ENCODE data around the gene FBXO3.
"Not testable (repeated sequence)": the region's sequence is repeated elsewhere in the genome, so short reads cannot be mapped to it uniquely, and the experiment has no call there.

Gene FBXO3

DNA sequence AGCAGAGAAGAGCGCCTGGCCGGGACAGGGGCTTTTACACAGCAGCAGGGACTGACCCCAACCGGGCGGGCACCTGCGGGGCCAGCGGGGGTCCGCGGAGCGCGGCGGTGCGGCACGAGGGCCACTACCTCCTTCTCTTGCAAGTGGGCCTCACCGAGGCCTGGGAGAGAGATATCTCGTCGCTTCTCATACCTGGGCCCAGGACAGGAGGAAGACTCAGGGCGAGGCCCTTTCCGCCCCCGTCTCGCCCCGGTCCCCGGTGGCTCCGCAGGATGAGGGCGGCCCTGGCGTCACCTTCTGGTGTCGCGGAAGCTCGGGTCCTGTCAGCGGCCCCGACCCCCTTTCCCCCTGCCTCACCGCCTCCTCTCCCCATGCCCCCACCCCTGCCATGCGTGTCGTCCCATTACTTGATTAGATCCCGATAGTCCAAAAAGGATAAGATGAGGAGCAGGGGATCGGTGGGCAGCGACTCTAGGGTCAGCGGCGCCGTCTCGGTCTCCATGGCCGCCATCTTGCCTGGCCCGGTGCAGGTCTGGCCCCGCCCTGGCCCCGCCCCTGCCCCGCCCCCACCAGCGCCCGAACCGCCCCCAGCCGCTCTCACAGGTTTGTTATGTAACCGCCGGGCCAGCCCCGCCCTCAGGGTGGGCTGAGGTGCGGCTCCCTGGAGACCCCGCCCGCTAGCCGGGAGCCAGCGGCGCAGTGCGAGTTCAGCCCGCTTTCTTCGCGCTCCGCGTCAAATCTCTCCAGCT is at the start of gene FBXO3:
FBXO3 (minus strand) TSS at position 534 of the 749 bp plus-strand sequence; CDS start at position 511, 23 bp downstream.
- peak; percentile 46 for DNase-seq

- not testable (repeated sequence) for DNase-seq
Observed at GRCh38 chr11:33822981-33823380, 48.7 kb upstream of the FBXO3 start.

- no peak for DNase-seq
Observed at GRCh38 chr11:33819278-33820035, 45.1 kb upstream of the FBXO3 start.

DNA sequence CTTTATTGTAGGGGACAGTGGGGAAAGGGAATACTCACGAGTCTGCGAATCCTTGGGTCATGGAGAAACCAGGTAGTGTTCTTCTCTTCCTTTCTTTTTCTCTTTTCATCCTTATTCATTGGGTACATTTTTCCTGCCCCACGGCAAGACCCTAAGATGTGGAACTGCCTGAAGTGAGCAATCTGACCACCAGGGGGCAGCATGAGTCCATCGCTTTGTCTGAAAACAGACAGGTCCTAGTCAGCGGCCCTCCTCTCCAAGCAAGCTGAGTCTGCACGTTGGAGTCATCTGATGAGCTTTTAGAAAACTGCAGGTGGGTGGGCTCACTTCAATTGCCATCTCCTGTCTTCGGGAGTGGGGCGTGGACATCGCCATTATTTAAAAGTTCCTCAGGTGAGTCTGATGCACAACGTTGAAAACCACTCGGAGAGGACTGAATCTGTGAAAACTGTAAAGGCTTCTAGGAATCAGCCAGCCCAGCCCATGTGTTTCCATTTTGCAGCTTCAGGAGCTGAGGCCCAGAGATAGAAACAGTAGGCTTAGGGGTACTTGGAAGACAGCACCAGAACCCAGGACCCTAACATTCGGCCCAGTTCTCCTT is 34.0 kb upstream of the FBXO3 start:
- peak; percentile 54 for DNase-seq

GRCh38 chr11:33804471-33804870 is 30.2 kb upstream of the FBXO3 start:
- DNase-seq, result no peak

DNA sequence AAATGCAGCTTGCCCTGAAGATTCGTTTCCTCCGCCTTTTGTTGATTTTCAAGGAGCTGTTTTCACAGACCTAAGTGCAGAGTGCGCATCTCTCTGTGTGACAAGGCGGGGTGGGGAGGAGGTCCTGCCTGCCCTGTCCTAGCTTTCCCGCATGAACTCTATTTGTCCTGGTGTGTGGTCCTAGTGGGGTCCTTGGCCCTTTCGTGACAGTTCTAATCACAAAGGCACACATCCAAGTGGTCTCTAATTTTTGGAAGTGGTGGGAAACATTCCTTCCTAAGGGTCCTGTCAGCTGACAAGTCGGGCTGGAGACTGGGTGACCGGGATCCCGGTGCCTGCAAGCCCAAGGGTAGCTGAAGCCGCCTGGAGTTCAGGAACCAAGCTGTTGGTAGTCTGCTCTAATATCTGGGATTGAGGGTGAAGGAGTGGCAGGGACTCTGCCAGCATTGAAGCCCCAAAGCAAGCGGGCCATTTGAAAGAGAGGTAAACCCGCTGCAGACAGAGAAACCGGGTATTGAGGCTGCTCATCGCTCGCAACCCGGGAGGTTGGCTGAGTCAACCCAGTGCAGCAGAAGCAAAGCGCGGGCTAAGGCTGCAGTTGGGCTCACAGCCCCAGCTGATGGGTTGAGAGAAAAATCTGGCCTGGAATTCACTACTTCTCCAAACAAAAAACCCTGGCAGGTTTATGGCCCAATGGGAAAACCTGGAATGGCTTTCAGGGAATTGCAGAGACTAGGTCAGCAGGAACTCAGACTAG is 28.1 kb upstream of the FBXO3 start:
- peak; percentile 91 for DNase-seq

DNA sequence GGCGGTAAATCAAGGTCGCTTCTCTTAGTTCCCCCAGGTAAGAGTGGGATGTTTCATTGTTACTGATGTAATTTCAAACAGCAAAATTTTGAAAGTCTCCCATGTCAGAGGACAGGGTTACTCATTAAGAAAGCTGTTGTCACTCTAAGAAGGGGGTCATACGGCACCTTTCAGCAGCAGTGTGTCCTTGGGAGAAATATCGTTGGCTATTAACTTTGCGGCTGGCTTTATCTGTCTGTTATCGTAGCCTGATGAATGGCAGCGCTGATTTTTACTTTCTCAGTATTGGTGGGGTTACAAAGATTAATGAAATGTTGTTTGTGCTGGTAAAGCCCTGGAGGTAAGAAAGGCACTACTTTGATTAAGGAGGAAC is 27.5 kb upstream of the FBXO3 start:
- no peak for DNase-seq

- no peak for DNase-seq
Observed at GRCh38 chr11:33797879-33798278, 23.6 kb upstream of the FBXO3 start.

DNA sequence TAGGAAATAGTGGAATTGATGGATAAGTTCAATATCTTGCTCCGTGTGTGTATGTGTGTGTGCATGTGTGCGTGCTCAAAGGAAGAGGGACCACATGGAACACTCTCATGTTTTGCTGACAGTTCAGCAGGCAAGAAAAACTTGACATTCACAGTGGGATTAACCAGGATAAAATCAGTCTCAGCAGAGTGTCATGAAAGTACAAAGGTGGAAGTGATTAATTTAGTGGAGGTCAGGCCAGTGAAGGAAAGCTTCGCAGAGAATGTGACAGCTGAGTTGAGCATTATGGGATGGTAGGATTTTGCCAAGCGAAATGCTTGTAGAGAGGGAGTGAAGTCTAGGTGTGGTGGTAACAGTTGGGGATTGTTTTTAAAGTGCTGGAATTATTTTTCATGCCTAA is 15.7 kb upstream of the FBXO3 start:
- no peak for DNase-seq

DNA sequence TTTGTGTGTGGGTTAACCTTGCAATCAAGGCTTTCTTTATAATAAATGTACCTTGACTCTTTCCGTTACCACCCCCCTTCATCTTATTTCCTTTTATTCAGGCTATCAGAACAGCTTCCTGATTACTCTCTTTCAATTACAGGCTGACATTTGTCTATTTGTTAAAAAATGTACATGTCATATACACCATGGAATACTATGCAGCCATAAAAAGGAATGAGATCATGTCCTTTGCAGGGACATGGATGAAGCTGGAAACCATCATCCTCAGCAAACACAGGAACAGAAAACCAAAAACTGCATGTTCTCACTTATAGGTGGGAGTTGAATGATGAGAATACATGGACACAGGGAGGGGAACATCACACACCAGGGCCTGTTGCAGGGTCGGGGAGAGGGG is 13.8 kb upstream of the FBXO3 start:
- DNase-seq, result not testable (repeated sequence)

GRCh38 chr11:33787076-33787475 is 12.8 kb upstream of the FBXO3 start:
- DNase-seq, result no peak

DNA sequence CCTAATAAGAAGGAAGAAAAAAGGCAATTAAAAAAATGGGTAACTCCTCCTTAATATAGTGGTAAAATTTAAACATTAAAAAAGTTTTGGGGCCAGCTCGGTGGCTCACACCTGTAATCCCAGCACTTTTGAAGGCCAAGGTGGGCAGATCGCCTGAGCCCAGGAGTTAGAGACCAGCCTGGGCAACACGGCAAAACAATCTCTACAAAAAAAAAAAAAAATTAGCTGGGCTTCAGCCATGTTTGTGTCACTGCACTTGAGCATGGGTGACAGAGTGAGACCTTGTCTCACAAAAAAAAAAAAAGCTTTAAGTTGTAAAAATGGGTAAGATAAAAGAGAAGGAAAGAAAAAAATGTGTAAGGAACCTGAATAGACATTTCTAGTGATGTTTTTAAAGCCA is 11.3 kb upstream of the FBXO3 start:
- DNase-seq, result no peak

- DNase-seq, result no peak
Observed at GRCh38 chr11:33779849-33780528, 5.7 kb upstream of the FBXO3 start.

DNA sequence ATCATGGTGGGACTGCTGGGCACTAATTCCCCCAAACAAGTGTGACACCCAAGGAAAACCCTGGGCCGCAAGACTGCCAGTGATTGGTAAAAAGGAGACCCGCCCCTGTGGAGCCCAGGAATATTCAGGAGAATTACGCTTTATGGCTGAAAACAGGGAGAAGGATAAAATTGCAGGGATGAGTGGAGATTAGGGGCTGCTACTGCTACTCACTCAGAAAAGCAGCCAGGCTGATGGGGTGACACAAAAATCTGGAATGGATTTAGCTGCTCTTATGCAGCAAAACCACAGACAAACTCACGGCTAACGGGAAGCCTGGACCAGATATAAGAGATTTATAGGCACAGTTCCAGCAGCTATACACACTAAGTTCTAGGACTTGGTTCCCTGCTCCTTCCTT is 4.4 kb upstream of the FBXO3 start:
- DNase-seq, result peak; percentile 37

- DNase-seq, result no peak
Observed at GRCh38 chr11:33777906-33778305, 3.6 kb upstream of the FBXO3 start.

DNA sequence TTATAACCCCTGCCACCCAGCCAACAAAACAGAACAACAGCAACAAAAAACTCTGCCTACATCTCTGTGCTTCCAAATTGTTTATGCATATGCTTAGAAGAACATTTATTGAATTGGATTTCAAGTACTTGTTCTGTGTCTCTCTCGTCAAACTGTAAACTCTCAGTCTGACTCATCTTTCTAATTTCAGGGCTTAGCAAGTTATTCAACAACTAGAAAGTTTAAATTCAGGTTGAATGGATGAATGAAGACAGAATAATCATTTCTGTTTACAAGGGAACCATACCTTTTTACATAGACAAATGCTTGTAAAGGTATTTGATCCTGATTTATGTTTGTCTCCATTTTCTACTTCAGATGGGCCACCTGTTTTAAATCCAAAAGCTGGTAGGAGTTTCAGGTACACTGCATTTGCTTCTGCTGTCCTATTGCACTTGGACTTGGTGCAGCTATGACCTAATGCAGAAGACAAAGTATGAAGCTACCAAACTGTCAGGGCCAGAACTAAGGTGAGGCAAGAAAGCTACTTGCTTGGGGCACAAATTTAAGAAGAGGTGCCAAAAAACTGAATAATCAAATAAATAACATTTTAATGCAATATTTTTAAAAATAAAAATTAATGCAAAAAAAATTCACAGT is 1.6 kb upstream of the FBXO3 start:
- DNase-seq, result no peak

DNA sequence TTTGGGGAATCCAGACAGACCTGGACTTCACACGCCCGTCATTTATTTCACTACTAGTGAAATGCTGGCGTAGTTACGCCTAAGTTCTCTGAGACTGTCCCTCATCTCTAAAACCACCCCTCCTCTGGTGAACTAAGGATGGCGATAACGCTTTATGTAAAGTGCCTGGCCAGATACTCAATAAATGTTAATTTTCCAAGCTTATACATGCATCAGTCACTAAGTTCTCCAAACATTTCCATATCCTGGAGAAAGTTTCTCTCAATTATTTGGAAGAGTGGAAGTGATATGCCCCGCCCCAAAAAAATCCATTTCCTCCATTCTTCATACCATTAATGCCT is 1.1 kb upstream of the FBXO3 start:
- DNase-seq, result no peak

DNA sequence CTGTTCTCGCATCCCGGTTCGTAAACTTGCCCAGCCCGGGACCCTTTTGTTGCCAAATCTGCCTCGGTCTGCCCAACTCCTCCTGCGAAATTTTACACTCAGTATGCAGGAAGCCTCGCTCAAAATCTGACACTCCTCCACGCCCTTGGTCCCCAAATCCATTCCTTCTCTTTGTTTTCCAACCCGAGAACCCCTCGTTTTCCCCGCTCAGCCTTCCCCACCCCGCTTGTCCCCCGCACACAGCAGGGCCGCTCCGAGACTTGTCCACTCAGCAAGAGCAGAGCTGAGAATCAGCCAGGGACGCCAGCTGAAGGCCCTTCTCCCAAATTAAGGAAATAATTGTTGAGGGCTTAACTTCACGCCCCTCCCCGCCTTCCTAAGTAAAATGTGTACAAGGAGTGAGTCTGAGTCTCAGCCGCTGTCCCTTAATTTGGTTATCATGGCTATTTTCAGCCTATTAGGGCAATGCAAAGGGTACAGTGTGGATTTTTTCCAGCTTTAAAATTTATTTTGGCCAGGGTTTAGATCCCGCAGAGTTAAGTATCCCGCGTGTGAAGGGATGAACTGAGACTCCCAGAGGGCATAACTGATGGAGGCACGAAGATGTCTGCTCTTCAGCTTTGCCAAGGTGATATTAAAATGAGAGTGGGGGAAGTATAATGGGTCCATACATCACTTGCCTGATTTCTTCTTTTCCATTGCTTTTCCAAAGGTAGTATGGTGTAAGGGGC is 581 bp upstream of the FBXO3 start:
- no peak for DNase-seq

DNA sequence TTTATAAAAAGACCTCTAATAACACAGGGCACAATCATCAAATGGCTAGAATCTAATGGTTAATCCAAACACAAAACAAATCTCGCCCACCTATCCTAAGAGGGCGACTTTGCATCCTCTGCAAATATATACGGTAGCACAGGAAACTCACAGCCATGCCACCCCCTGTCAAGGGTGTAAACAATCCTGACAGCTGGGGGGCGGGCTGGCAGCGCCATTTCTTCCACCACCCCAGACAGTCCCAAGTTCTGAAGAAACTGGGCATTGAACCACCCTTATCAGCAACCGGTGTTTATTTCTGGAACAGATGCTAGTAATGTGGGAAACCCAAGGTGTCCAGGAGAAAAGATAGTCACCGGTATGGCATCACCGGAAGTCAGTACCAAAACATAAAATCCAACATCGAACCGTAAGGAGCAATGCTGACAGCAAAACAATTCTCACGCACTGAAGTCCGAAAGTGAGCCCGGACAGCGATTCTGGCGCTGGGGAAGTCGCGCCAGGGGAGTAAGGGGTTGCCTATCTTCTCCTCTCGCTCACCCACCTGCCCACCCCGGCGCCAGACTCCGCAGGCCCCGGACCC is 825 bp downstream of the FBXO3 start:
- no peak for DNase-seq

DNA sequence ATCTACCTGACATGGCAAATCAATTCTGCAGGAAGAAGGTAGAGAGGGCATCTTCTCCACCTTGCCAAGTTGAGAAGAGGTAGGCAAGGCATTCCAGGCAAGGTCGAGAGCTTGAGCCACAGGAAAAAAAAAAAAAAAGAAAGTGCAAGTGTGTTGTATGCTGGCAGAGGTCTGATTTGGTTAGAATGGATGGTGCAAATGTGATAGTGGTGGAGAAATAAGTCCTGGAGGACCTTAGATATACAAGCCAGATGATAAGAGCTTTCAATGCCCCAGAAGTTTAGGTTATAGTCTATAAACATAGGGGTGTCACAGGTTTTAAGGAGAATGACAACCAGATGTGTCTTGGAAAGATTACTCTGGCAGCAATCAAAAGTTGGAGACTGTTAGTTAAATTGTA is 1.4 kb downstream of the FBXO3 start:
- DNase-seq, result no peak

DNA sequence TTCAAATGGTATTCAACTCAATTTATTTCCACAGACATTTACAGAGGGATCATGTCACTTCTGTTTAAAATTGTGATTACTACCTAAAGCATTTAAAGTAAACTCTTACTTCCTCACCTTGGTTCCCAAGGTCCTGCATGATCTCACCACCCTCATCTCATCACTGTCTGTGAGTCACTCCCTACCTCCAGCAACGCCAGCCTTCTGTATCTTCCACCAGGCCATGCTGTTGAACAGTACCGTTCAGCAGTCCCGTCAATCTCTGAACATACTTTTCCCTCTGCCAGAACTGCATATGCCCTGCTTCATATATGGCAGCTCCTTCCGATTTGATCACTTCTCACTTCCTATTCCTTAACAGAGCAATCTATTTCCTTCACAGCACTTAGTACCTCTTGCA is 2.0 kb downstream of the FBXO3 start:
- no peak for DNase-seq
